ENCODE data around the gene CD27.
"Not testable (repeated sequence)": the region's sequence is repeated elsewhere in the genome, so short reads cannot be mapped to it uniquely, and the experiment has no call there.

CD27 gene

GRCh38 chr12:6489449-6489848, 44.7 kb downstream of the CD27 start:
- DNase-seq, result no peak

- DNase-seq, result not testable (repeated sequence)
These were observed 45.9 kb downstream of the CD27 start for GRCh38 chr12:6490673-6491072.

- peak; percentile 96 for DNase-seq
These were observed 48.2 kb downstream of the CD27 start, which contains the start of gene MRPL51 for GRCh38 chr12:6492838-6493496. MRPL51 (minus strand) TSS chr12:6493262; CDS start chr12:6493136, 126 bp downstream.

- peak; percentile 97 for DNase-seq
These were observed 48.9 kb downstream of the CD27 start, which contains the start of gene NCAPD2 for GRCh38 chr12:6493497-6494257. NCAPD2 (plus strand) TSS chr12:6494102; CDS start chr12:6495099, 997 bp downstream.

GRCh38 chr12:6494258-6494743, 49.5 kb downstream of the CD27 start:
- no peak for DNase-seq

- DNase-seq, result no peak
These were observed 50.2 kb downstream of the CD27 start for GRCh38 chr12:6494968-6495367.

GRCh38 chr12:6497291-6497690, 52.5 kb downstream of the CD27 start:
- DNase-seq, result not testable (repeated sequence)

- no peak for DNase-seq
These were observed 55.7 kb downstream of the CD27 start for GRCh38 chr12:6500466-6500865.

Data from CD4-positive, alpha-beta T cell treated with Interleukin-17A for 1 hour (primary cell).